Naive B cell (primary cell): ENCODE data around the gene SH3GL3. TPM values are rescaled to one million over a fixed set of nuclear protein-coding genes. Genes with fewer than 3 reads are reported as not detected.

Experiments
- ATAC-seq, 2 donors: fragments of 150-1000 bp; cut with Tn5 transposase; 2 replicates each; pipeline ENCODE4 v1.10.0; 2021; ENCODE audit warnings: low read depth in 2 of 2, mild to moderate bottlenecking in 2 of 2, moderate library complexity in 2 of 2
- DNase-seq: peaks from one replicate; pipeline ENCODE4 v3.0.0; 2022
- H3K27ac Mint-ChIP-seq, 6 donors: one replicate each; pipeline ENCODE4 v1.8.0; 2020 to 2022; ENCODE audit warnings: mild to moderate bottlenecking in 6 of 6, mixed read lengths in 6 of 6, moderate library complexity in 5 of 6, inconsistent platforms in 2 of 6
- H3K27me3 Mint-ChIP-seq, 3 donors: one replicate each; pipeline ENCODE4 v1.8.0; 2021 to 2022; ENCODE audit warnings: mixed read lengths in 3 of 3, mild to moderate bottlenecking in 1 of 3
- H3K36me3 Mint-ChIP-seq, 2 donors: one replicate each; pipeline ENCODE4 v1.8.0; 2020 to 2022; ENCODE audit warnings: mixed read lengths in 2 of 2, inconsistent platforms in 1 of 2, mild to moderate bottlenecking in 1 of 2
- H3K4me1 Mint-ChIP-seq, 3 donors: one replicate each; pipeline ENCODE4 v1.8.0; 2020 to 2022; ENCODE audit warnings: mixed read lengths in 3 of 3, inconsistent platforms in 1 of 3, mild to moderate bottlenecking in 1 of 3, moderate library complexity in 1 of 3
- H3K4me3 Mint-ChIP-seq, 8 donors: one replicate each; pipeline ENCODE4 v1.8.0; 2020 to 2022; ENCODE audit warnings: mild to moderate bottlenecking in 8 of 8, mixed read lengths in 8 of 8, moderate library complexity in 8 of 8, inconsistent platforms in 2 of 8
- H3K9me3 Mint-ChIP-seq, 7 donors: one replicate each; pipeline ENCODE4 v1.8.0; 2020 to 2022; ENCODE audit warnings: mixed read lengths in 7 of 7, mild to moderate bottlenecking in 5 of 7, inconsistent platforms in 2 of 7, moderate library complexity in 1 of 7
- polyA plus RNA-seq, 6 donors: library from polyadenylated mRNA; unstranded; fragments of 300-500 nt; fragmentation: Illumina TruSeq; gene quantifications; one replicate each; pipeline ENCODE4 v1.2.3, GENCODE V29; 2021; ENCODE audit warnings: low read depth in 6 of 6

SH3GL3 gene
- polyA plus RNA-seq, 6 donors from 2014 or later, result not detected

GRCh38 chr15:83443076-83443847 is 3.9 kb upstream of the SH3GL3 start:
- peaks cover 0 to 7% (median 1%) of the 10 kb centered on the region in 7 donors for H3K9me3 Mint-ChIP-seq
- ATAC-seq (no peak), DNase-seq (no peak)
- no peak overlapping the region for H3K27ac Mint-ChIP-seq
- H3K27me3 Mint-ChIP-seq, result peaks cover 35 to 48% (median 45%) of the 10 kb centered on the region in 3 donors
- H3K4me3 Mint-ChIP-seq, result no peak overlapping the region
- H3K4me1 Mint-ChIP-seq, result peaks cover 4 to 15% (median 12%) of the 10 kb centered on the region in 3 donors
- H3K36me3 Mint-ChIP-seq, result no peaks in the 10 kb centered on the region

- Mint-ChIP-seq H3K9me3 (peaks cover 0 to 5% (median 1%) of the 10 kb centered on the region in 7 donors), H3K4me1 (peaks cover 4 to 17% (median 6%) of the 10 kb centered on the region in 3 donors), H3K27ac (no peak overlapping the region), H3K27me3 (peaks cover 38 to 57% (median 52%) of the 10 kb centered on the region in 3 donors), H3K4me3 (no peak overlapping the region), H3K36me3 (no peaks in the 10 kb centered on the region)
- no peak for DNase-seq
- no peak for ATAC-seq
Observed at GRCh38 chr15:83444936-83445335, 2.2 kb upstream of the SH3GL3 start.

GRCh38 chr15:83445643-83446042 is 1.5 kb upstream of the SH3GL3 start:
- H3K36me3 Mint-ChIP-seq, result no peaks in the 10 kb centered on the region
- ATAC-seq, result no peak
- H3K4me1 Mint-ChIP-seq, result peaks cover 4 to 17% (median 6%) of the 10 kb centered on the region in 3 donors
- peaks cover 0 to 5% (median 2%) of the 10 kb centered on the region in 7 donors for H3K9me3 Mint-ChIP-seq
- DNase-seq, result no peak
- peaks cover 40 to 58% (median 57%) of the 10 kb centered on the region in 3 donors for H3K27me3 Mint-ChIP-seq
- H3K4me3 Mint-ChIP-seq, result peak overlapping the region in 1 of 8 donors; percentile 1
- no peak overlapping the region for H3K27ac Mint-ChIP-seq

- Mint-ChIP-seq H3K27ac (no peak overlapping the region), H3K4me3 (peak overlapping the region in 4 of 8 donors; percentile 29 to 75 (median 51)), H3K4me1 (peaks cover 4 to 17% (median 6%) of the 10 kb centered on the region in 3 donors), H3K27me3 (peaks cover 40 to 57% (median 57%) of the 10 kb centered on the region in 3 donors), H3K36me3 (no peaks in the 10 kb centered on the region), H3K9me3 (peaks cover 0 to 5% (median 2%) of the 10 kb centered on the region in 7 donors)
- DNase-seq (no peak), ATAC-seq (no peak)
Observed at GRCh38 chr15:83446417-83446816, 724 bp upstream of the SH3GL3 start.

- H3K9me3 Mint-ChIP-seq, result peaks cover 0 to 4% (median 2%) of the 10 kb centered on the region in 7 donors
- no peak overlapping the region for H3K27ac Mint-ChIP-seq
- H3K4me1 Mint-ChIP-seq, result peaks cover 4 to 17% (median 6%) of the 10 kb centered on the region in 3 donors
- peaks cover 34 to 51% (median 49%) of the 10 kb centered on the region in 3 donors for H3K27me3 Mint-ChIP-seq
- DNase-seq (no peak), ATAC-seq (no peak)
- peak overlapping the region in 2 of 8 donors; percentile 27 for H3K4me3 Mint-ChIP-seq
- H3K36me3 Mint-ChIP-seq, result no peaks in the 10 kb centered on the region
Observed at GRCh38 chr15:83449250-83449671, 2.1 kb downstream of the SH3GL3 start.

GRCh38 chr15:83449937-83450506 is 2.9 kb downstream of the SH3GL3 start:
- no peak overlapping the region for H3K27ac Mint-ChIP-seq
- H3K27me3 Mint-ChIP-seq, result peaks cover 33 to 49% (median 45%) of the 10 kb centered on the region in 3 donors
- ATAC-seq (no peak), DNase-seq (no peak)
- H3K36me3 Mint-ChIP-seq, result no peaks in the 10 kb centered on the region
- peaks cover 4 to 17% (median 6%) of the 10 kb centered on the region in 3 donors for H3K4me1 Mint-ChIP-seq
- no peak overlapping the region for H3K4me3 Mint-ChIP-seq
- peaks cover 0 to 4% (median 2%) of the 10 kb centered on the region in 7 donors for H3K9me3 Mint-ChIP-seq

GRCh38 chr15:83457149-83457548 is 10.0 kb downstream of the SH3GL3 start:
- Mint-ChIP-seq H3K27me3 (peaks cover under 1 to 7% (median 7%) of the 10 kb centered on the region in 3 donors), H3K9me3 (peaks cover 0 to 3% (median 0%) of the 10 kb centered on the region in 7 donors), H3K36me3 (no peaks in the 10 kb centered on the region), H3K27ac (no peak overlapping the region), H3K4me1 (no peaks in the 10 kb centered on the region), H3K4me3 (no peak overlapping the region)
- DNase-seq (no peak), ATAC-seq (no peak)

- Mint-ChIP-seq H3K4me3 (no peak overlapping the region), H3K36me3 (no peaks in the 10 kb centered on the region), H3K27me3 (peaks cover 7 to 12% (median 7%) of the 10 kb centered on the region in 3 donors), H3K9me3 (peaks cover 0 to 3% (median 0%) of the 10 kb centered on the region in 7 donors), H3K4me1 (no peaks in the 10 kb centered on the region), H3K27ac (no peak overlapping the region)
- no peak for DNase-seq
- ATAC-seq, result no peak
Observed at GRCh38 chr15:83458381-83458780, 11.2 kb downstream of the SH3GL3 start.

- H3K4me1 Mint-ChIP-seq, result no peaks in the 10 kb centered on the region
- no peak overlapping the region for H3K4me3 Mint-ChIP-seq
- no peaks in the 10 kb centered on the region for H3K36me3 Mint-ChIP-seq
- H3K9me3 Mint-ChIP-seq, result peaks cover 0 to 8% (median 0%) of the 10 kb centered on the region in 7 donors
- peaks cover 12 to 20% (median 14%) of the 10 kb centered on the region in 3 donors for H3K27me3 Mint-ChIP-seq
- ATAC-seq (no peak), DNase-seq (no peak)
- H3K27ac Mint-ChIP-seq, result no peak overlapping the region
Observed at GRCh38 chr15:83462026-83462425, 14.9 kb downstream of the SH3GL3 start.

GRCh38 chr15:83462953-83463433 is 15.9 kb downstream of the SH3GL3 start:
- no peak for DNase-seq
- Mint-ChIP-seq H3K27me3 (peaks cover 12 to 20% (median 14%) of the 10 kb centered on the region in 3 donors), H3K4me3 (no peak overlapping the region), H3K9me3 (peaks cover 0 to 8% (median 0%) of the 10 kb centered on the region in 7 donors), H3K4me1 (no peaks in the 10 kb centered on the region), H3K36me3 (no peaks in the 10 kb centered on the region), H3K27ac (no peak overlapping the region)
- ATAC-seq, result no peak

GRCh38 chr15:83470887-83471286 is 23.7 kb downstream of the SH3GL3 start:
- DNase-seq (no peak), ATAC-seq (no peak)
- peaks cover 7 to 25% (median 18%) of the 10 kb centered on the region in 3 donors for H3K27me3 Mint-ChIP-seq
- H3K4me1 Mint-ChIP-seq, result no peaks in the 10 kb centered on the region
- H3K4me3 Mint-ChIP-seq, result no peak overlapping the region
- peaks cover 0 to 21% (median 4%) of the 10 kb centered on the region in 7 donors for H3K9me3 Mint-ChIP-seq
- H3K27ac Mint-ChIP-seq, result no peak overlapping the region
- peaks cover 6 to 7% of the 10 kb centered on the region in 2 donors for H3K36me3 Mint-ChIP-seq

GRCh38 chr15:83471307-83471866 is 24.2 kb downstream of the SH3GL3 start:
- peaks cover 6 to 7% of the 10 kb centered on the region in 2 donors for H3K36me3 Mint-ChIP-seq
- no peak overlapping the region for H3K4me3 Mint-ChIP-seq
- no peak for DNase-seq
- ATAC-seq, result no peak
- H3K27me3 Mint-ChIP-seq, result peaks cover 7 to 25% (median 18%) of the 10 kb centered on the region in 3 donors
- no peak overlapping the region for H3K27ac Mint-ChIP-seq
- peaks cover 0 to 21% (median 4%) of the 10 kb centered on the region in 7 donors for H3K9me3 Mint-ChIP-seq
- H3K4me1 Mint-ChIP-seq, result no peaks in the 10 kb centered on the region

GRCh38 chr15:83472151-83472550 is 25.0 kb downstream of the SH3GL3 start:
- no peak overlapping the region for H3K4me3 Mint-ChIP-seq
- no peak overlapping the region for H3K27ac Mint-ChIP-seq
- H3K9me3 Mint-ChIP-seq, result peaks cover 0 to 21% (median 4%) of the 10 kb centered on the region in 7 donors
- peaks cover 7 to 25% (median 18%) of the 10 kb centered on the region in 3 donors for H3K27me3 Mint-ChIP-seq
- DNase-seq (no peak), ATAC-seq (no peak)
- no peaks in the 10 kb centered on the region for H3K4me1 Mint-ChIP-seq
- H3K36me3 Mint-ChIP-seq, result peaks cover 6 to 7% of the 10 kb centered on the region in 2 donors
